ENCODE measurements around the gene TAS2R50.
"Not testable (repeated sequence)": the region's sequence is repeated elsewhere in the genome, so short reads cannot be mapped to it uniquely, and the experiment has no call there.

TAS2R50 gene, protein sequence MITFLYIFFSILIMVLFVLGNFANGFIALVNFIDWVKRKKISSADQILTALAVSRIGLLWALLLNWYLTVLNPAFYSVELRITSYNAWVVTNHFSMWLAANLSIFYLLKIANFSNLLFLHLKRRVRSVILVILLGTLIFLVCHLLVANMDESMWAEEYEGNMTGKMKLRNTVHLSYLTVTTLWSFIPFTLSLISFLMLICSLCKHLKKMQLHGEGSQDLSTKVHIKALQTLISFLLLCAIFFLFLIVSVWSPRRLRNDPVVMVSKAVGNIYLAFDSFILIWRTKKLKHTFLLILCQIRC

DNA sequence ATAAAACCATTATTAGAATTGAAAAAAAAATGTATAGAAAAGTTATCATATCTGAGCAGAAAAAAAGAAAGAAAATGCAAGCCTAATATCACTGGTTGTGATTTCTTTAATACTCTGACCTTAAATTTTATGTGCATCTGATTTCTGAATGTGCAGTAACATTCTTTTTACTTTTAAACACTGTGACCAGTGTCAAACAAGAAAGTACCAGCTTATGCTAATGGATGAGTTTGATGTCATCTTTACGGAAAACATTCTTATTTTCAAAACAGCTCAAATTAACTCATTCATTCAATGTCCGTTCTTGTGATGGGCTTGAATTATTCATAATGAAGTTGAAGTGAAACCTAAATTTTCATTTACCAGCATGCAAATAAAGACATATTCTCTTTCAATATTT, at the start of gene TAS2R50:
TSS of gene TAS2R50 (minus strand) at position 101 of the 400 bp plus-strand sequence. CDS start at position 49, 52 bp downstream.
- DNase-seq: no peak

DNA sequence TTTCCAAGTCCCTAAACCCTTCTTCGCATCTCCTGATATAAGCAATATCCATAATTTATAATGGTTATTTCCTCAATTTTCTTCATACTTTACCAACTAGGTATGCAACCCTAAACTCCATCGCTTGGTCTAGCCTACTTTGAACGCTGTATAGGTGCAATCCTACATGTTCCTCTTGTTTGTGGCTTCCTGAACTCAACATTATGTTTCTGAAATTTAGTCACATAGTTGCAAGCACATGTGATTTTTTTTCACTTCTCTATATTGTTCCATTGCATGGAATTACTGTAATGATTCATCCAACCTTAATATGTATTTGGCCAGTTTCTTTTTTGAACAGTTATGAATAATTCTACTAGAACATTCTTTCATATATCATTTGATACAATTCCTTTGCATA, 47.2 kb upstream of the TAS2R50 start:
- DNase-seq: not testable (repeated sequence)

DNA sequence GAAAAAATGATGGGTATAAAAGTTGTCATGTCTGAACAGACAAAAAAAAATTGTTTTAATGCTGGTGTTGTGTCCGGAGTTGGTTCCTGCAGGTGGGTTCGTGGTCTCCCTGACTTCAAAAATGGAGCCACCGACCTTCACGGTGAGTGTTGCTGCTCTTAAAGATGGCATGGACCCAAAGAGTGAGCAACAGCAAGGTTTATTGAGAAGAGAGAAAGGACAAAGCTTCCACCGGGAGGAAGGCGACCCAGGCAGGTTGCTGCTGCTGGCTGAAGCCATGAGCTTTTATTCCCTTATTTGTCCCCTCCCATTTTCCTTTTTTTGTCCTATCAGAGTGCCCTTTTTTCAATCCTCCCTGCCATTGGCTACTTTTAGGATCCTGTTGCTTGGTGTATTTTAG, 44.6 kb upstream of the TAS2R50 start, which contains the start of gene TAS2R31:
TSS of gene TAS2R31 (minus strand) at position 101 of the 400 bp plus-strand sequence. CDS start at position 29, 72 bp downstream.
- DNase-seq: no peak

DNA sequence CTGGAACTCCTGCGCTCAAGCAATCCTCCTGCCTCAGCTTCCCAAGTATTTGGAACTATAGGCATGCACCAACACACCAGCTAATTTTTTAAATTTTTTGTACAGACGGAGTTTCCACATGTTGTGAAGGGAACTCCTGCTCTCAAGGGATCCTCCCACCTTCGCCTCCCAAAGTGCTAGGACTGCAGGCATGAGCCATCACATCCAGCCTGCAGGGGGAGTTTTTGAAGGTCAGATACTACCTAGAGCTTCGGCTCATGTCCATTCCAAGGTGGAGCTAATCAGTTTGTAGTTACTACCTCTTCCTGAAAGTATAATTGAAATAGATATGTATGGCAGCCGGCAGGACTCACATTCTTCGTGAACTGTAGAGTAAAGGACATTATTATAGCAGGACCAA, 39.4 kb upstream of the TAS2R50 start:
- DNase-seq: no peak

DNA sequence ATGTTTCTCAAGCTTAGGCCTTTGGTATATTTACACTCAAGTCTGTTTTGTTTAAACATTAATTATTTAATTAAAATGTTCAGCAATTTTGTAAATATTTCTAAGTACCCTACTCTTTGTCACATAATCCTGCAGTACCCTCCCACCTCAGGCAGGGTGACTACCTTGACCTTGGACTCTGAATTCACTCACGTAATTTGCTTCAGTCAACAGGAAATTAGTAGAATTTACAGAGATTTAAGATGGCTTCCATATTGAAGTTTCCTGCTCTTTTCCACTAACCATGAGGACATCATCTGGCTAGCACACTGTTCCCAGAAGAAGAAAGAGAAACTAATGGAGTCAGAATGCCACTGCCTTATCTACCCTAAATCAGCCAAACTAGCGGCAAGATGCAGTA, 36.7 kb upstream of the TAS2R50 start:
- DNase-seq: no peak

DNA sequence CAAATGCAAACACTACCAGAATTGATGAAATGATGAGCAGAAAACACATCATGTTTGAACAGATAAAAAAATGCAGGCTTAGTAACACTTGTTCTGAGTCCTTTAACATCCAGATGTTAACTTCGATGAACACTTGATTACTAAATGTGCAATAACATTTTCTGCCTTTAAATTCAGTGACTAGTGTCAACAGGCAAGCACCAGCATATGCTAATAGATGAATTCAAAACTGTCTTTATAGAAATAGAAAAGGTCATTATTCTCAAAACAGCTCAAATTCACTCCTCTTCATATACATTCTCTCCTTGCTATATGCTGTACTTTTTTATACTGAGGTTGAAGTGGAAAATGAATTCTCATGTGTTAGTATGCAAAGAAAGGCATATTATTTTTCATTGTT, 35.8 kb upstream of the TAS2R50 start, which contains the start of gene TAS2R19:
TSS of gene TAS2R19 (minus strand) at position 101 of the 400 bp plus-strand sequence. CDS start at position 52, 49 bp downstream.
- DNase-seq: no peak

DNA sequence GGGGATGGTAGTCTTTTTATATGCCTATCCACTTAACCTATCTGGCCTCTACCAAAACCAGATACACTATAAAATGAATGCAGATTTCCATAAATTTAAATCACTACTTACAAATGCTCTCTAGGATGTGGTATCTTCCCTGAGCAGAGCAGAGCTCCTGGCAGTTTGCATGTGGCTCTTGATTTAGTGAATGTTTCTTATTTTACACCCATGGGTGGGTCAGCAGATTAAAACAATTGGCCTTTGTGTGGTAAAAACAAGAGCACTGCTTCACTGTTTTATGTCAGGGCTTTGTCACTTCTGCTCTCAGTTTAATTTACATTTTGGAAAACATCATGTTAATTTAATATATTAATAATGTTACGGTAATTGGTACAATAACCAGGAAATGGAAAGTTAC, 30.2 kb upstream of the TAS2R50 start:
- DNase-seq: no peak

DNA sequence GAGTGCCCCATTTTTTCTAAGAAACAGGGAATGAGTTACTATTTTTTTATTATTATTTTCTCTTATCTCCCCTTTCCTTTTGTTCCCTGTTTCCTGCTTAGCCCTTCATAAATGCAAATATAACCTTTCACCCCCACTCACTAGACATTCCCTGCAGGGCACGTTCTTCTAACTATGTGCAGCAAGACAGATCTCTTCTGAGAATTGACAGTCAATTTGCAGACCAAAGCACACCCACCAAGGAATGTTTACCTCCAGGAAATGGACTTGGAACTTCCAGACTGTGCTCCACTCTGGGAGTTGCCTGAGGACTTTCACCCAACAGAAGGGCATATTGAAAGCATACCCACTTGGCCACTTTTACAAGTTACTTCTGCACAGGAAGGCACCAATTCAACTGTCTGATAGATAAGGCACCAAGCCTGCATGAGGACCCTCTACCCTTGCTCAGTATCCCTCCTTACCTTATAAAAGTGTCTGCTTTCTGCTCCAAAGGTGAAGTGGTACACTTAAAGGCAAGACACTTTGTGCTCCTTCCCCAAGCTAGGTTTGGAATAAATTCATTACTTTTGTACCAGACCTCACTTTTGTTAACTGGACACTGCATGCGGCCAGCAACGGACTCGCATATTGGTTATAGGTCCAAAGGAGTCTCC, 29.2 kb upstream of the TAS2R50 start:
- DNase-seq: no peak

DNA sequence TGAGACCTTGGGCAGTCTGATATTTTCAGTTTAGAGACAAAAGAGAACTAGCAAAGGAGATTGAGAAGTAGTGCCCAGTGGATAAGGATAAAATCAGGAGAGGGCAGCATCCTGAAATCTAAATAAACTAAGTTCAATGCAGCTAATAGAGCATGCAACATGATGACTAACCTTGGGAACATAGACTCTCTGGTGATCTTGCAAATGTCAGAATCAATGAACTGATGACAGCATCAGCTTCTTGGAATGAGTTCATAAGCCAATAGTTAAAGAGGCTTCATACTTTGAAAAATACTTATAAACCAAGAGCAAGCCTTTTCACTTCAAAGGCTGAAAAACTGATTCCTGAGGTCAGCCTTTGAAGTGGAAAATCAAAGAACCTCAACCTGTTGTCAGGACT, 27.5 kb upstream of the TAS2R50 start:
- DNase-seq: no peak

DNA sequence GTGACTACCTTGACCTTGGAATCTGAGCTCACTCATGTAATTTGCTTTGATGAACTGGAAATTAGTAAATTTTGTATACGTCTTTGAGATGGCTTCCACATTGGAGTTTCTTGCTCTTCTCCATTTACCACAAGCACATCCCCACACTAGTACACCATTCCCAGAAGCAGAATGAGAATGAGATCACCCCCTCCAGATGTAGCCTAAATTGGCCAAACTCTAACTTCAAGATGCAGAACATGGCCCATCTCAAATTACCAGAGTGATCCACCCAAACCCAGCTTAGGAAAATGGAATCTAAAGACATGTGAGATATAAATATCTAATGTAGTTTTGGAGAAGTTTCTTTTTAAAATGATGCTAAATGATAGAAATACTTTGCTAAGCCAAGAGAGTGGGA, 20.9 kb upstream of the TAS2R50 start:
- DNase-seq: no peak

DNA sequence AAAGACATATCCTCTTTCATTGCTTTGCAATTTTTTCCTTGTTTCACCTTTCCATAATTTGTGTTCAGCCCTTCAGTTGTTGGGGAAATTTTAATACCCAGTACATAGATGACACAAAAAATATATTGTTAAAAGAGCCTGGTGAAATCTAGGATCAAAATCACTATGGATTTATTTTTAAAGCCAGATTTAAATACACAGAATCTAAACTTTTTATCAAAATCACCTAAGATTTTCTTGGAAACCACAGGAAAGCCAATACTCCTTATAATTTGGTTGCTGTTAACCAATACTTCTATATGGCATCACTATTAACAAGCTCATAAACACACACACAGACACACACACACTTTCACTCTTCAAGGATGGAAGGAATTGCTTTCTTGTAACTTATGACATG, 11.5 kb upstream of the TAS2R50 start, which contains the start of gene TAS2R20:
TSS of gene TAS2R20 (minus strand) at position 101 of the 400 bp plus-strand sequence. CDS start 429 bp downstream, outside the sequence.
- DNase-seq: no peak

DNA sequence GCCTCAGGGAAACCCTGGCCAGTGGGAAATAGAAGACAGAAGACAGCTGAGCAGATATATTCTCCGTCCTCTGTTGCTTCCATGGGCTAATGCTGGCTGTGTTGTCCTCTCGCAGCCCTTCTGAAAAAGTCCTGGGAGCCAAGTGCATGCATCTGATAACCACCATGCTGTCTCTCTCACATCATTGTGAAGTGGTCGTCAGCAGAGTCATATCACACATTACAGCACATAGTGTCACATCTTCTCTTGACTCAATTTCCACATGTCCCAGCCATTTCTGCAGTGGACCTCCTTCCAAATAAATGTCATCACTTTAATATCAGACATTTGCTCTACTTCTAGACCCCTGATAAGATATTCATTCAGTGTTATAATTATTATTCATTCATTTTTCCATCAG, 7.6 kb upstream of the TAS2R50 start:
- DNase-seq: no peak

DNA sequence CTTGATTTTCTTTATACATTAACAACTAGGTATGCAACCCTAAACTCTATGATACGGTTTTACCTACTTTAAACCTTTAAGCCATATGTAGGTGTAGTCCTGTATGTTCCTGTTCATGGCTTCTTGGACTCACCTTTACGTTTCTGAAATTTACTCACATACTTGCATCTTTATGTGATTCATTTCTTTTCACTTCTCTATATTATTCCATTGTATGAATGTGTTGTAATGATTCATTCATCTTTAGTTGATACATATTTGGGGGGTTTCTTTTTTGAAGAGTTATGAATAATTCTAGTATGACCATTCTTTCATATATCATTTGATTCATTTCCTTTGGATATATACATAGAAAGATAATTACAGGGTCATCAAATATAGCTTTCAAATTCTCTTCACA, 2.4 kb upstream of the TAS2R50 start:
- no peak for DNase-seq

DNA sequence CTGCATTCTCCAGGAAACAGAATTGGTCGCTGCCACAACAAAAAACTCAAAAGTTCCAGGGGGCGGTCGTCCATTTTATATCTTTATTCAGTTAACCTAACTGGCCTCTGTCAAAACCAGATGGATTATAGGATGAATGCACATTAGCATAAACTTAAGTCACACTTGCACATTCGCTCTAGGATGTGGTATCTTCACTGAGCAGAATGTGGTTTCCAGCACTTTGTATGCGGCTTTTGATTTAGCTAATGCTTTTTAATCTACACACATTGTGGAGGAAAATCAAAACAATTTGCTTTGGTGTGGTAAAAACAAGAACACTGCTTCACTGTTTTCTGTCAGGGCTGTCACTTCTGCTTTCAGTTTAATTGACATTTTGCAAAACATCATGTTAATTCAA, 4.5 kb downstream of the TAS2R50 start:
- no peak for DNase-seq

DNA sequence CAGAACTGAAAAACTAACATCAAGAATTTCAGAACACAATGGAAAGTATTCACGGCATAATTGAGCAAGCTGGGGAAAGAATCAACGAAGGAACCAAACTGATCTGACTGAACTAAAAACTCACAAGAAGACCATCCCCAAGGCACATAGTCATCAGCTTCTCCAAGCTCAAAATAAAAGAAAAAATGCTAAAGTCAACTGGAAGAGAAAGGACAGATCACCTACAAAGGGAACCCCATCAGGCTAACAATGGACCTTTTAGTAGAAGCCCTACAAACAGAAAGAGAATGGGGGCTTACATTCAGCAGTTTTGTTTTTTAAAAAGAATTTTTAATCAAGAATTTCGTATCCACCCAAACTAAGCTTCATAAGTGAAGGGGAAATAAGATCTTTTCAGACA, 11.7 kb downstream of the TAS2R50 start:
- no peak for DNase-seq

DNA sequence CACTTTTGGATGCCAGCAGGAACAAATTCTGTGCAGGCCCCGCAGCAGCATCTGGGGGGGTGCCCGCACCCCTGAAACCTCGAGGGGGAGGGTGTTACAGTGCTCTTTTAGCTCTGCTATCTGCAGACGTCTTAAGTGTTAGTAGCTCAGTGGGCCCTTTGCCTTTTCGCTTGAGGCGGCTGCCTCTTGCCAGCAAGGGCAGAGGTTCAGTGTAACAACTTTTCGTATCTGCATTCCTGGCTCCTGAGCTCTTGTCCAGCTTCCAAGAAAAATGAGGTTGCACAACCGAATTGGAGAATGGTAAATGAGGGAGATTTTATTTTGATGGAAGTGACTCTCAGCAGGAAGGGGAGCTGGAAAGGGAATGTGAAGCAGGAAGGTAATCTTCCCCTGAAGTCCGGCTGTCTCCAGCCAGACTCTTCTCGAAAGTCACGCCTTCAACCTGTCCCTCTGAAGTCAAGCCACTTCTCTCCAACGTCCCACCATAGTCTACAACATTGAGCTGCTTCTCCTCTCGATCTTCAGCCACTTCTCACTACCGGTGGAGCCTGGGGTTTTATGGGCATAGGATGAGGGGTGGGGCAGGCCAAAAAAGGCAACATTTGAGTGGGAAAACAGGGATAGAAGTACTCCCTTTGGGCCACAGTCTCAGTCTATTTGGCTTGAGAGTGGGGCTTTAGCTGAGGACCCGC, 17.8 kb downstream of the TAS2R50 start:
- DNase-seq: no peak

DNA sequence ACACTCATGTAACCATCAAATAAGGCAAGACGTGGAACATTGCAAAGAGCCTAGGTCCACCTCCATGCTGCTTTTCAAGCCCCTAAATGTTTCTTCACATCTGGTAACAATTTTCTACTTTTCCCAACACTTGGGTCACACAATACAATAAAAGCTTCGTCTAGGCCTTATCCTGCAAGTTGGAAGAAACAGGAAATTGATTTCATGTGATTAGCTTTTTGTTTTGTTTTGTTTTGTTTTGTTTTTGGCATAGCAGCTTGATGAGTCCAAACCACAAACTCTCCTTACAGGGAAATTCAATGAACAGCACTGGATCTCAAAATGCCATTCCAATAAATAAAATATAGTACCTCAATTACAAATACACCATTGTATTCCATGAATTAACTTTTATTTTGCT, 19.3 kb downstream of the TAS2R50 start:
- DNase-seq: no peak

DNA sequence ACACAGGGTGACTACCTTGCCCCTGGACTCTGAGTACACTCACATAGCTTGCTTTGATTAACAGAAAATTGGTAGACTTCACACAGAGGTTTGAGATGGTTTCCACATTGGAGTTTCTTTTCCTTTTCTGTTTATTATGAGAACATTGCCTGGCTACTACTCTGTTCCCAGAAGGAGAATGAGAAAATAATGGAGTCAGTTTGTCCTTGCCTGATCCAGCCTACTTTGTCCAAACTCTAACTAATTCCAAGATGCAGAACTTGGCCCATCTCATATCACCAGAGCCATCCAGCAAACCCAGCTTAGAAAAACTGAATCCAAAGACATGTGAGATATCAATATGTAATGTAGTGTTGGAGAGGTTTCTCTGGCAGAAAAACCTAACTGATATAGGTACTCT, 20.4 kb downstream of the TAS2R50 start:
- no peak for DNase-seq

DNA sequence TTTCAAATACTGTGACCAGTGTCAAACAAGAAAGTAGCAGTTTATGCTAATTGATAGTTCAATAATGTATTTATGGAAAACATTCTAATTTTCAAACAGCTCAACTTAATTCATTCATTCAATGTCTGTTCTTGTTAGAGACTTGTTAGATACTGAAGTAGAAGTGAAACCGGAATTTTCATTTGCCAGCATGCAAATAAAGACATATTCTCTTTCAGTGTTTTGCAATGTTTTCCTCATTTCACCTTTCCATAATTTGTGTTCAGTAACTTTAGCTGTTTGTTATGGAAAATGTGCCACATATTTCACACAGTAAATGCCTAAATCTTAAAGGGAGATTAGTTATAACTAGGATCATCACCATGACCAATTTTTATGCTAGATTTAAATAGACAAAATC, 21.2 kb downstream of the TAS2R50 start:
- no peak for DNase-seq

DNA sequence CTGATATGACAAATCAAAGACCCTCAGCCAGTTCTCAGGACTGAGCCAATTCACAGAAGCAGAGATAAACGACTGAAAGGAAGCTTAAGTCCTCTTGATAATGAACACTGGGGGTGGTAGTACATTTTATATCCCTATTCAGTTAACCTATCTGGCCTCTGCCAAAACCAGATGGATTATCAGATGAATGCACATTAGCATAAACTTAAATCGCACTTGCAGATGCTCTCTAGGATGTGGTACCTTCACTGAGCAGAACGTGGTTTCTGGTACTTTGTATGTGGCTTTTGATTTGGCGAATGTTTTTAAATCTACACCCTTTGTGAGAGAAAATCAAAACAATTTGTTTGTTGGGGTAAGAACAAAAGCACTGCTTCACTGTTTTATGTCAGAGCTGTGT, 26.5 kb downstream of the TAS2R50 start:
- DNase-seq: no peak

DNA sequence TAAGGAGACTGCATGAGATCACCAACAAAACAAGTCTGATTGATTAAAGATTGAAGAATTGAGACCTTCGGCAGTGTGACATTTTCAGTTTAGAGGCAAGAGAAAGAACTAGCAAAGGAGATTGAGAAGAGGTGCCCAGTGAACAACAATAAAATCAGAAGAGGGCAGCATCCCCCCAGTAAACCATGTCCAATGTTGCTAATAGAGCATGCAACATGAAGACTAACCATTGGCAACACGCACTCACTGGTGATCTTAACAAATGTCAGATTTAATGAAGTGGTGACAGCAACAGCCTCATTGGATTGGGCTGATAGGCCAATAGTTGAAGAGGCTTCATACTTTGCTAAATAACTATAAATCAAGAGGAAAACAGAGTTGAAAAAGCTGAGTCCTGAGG, 26.9 kb downstream of the TAS2R50 start:
- DNase-seq: no peak

DNA sequence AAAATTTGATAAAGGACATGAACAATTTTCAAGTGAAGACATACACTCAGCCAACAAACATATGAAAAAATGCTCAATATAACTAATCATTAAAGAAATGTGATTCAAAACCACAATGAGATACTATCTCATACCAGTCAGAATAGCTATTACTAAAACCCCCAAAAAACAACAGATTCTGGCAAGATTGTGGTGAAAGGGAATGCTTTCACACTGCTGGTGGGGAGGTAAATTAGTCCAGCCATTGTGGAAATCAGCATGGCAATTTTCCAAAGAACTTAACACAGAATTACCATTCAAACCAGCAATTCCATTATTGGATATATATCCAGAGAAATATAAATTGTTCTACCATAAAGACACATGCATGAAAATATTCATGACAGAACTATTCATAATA, 29.0 kb downstream of the TAS2R50 start:
- no peak for DNase-seq

DNA sequence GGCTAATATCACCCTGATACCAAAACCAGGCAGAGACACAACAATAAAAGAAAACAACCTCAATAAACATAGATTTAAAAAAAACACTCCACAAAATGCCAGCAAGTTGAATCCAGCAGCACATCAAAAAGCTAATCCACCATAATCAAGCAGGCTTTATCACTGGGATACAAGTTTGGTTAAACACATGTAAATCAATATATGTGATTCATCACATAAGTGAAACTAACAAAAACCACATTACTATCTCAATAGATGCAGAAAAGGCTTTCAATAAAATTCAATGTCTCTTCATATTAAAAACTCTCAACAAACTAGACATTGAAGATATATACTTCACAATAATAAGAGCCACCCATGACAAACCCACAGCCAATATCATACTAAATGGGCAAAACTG, 30.6 kb downstream of the TAS2R50 start:
- DNase-seq: no peak

DNA sequence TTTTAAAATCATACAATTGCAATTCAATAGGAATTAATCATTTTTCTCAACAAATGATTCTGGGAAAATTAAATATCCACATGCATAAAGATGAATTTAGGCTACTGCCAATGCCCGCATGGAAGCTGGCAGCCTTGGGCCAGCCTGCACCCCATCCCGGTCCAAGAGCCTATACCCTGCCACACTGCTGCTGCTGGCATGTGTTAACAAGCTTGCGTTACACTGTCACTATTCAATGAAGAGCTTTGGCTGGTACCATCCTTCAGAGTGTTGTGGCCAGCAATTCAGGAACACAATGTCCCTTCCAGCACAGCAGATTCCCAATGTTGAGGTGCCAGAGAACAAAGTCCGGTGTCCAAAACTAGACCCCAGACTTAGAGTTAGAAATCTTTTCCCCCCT, 34.1 kb downstream of the TAS2R50 start:
- DNase-seq: no peak

Measured in GDM1 (cell line).